Heart left ventricle (tissue), 13 donors: Measurements from ENCODE around the gene ANKRD11.

Experiments used
- CTCF ChIP-seq, 12 donors: fragments of 200-600 bp; sonication (generic) in 4 of 12; IDR thresholded peaks; one replicate each; pipeline versions ENCODE4 v1.5.0 to v1.8.0; 2018 to 2022; ENCODE audit warnings: antibody characterized with exemption in 12 of 12, mild to moderate bottlenecking in 5 of 12
- POLR2A ChIP-seq, 2 donors: fragments of 450-650 bp; IDR thresholded peaks; one replicate each; pipeline ENCODE4 v1.6.1; 2017; ENCODE audit warnings: antibody characterized with exemption in 2 of 2, mild to moderate bottlenecking in 2 of 2, moderate library complexity in 2 of 2
- donor health status: ischemic (EF 13 %, LVEDD 7.1; RV severe dilation, severe dysfunction).
- donor health status: DM: no; HTN: yes; CAD: no.
- donor health status: DM: no; HTN: no; CAD: no.
- donor health status: ischemic (EF 25% LVEDD 6.9; RV normal size, moderate dysfunction).
- donor health status: ischemic (EF 25% LVEDD 5.7; RV mildly dilated, moderate dysfunction).
- donor health status: ischemic (EF 35%, LVEDD 5.7; RV mildly dilated, moderate dysfunction).
- donor health status: nonischemic (EF 11% LVEDD 7.7; RV severe dilation, severe dysfunction).
- donor health status: DM: yes; HTN: yes; CAD: no.
- donor health status: PGD.
- donor health status: ischemic (EF 29% LVEDD 5.4; RV normal size, mild dysfunction).
- donor health status: nonischemic (EF 23%, LVEDD 6.1; RV moderate dilation, normal function).

- TF ChIP-seq CTCF (IDR thresholded peaks at IDR 0.05) = no peak
- TF ChIP-seq POLR2A (IDR thresholded peaks at IDR 0.05) = no peak
Observed at GRCh38 chr16:89484923-89485679, 5.3 kb downstream of the ANKRD11 start.
